Retinal pigment epithelial cell (primary cell): Measurements from ENCODE around the gene RETREG2.
A peak's percentile ranks its signal among the peaks of the same experiment; 100 is the strongest.

Experiments
- DNase-seq: peaks from one replicate; pipeline ENCODE4 v3.0.0-alpha.2; 2010; ENCODE audit warnings: low read depth
- H3K4me3 ChIP-seq: 2 replicates; pipeline ENCODE4 v1.5.1; 2011; ENCODE audit warnings: mild to moderate bottlenecking, low read length, control low read depth, moderate library complexity
- TF ChIP-seq, protein P1 (sequence below): conservative IDR thresholded peaks from 2 replicates; pipeline ENCODE4 v1.5.1; 2011; ENCODE audit warnings: low read depth, low read length, control low read depth, inconsistent platforms

The RETREG2 gene

DNA sequence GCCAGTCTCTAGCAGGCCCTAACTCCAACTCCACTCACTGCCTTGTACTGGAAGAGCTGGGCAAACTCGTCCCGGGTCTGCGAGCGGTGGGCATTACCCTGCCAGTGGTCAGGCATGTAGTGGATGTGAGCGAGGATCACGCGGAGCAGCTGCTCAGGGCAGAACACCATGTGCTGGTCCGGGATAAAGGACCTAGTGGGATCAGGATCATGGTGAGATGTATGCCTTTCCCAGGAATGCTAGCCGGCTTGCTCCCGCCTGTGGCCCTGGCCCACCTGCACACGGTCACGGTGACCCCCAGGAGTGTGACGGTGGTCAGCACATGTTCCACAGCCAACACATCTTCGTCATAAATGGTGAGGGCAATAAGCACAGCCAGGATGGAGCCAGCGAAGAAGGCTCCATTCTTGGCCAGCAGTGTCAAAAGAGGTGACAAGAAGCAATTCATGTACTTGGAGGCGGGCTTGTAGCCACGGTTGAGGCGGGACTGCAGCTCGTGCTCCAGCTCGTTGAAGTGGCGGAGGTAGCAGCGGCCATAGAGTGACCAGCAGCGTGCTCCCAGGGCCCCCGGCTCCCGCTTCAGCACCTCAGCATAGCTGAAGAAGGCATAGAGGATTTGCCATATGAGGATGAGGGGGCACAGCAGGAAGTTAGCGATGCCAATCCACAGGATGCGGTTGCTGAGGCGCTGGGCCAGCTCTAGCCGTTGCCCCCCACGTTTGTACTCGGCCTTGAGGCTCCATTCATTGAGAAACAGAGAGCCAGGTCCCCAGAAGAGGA is 45.9 kb downstream of the RETREG2 start:
- DNase-seq = no peak
- H3K4me3 ChIP-seq = no peak overlapping the region

DNA sequence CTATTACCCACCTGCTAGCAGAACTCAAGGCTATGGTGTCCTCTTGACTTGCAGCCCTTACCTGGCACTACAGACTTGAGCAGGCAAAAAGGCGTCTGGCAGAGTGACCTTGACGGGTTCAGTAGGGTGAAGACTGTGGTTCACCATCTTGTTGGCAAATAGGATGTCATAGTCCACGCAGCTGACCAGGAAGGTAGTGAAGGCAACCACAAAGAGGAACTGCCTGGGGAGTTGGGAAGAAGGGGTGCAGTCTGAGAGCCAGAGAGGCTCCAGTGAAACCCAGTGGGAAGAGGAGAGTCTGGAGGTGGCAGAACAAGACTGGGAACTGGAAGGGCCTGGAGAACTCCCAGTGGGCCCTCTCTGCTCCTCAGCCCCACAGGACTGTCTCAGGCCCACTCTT is 47.3 kb downstream of the RETREG2 start:
- DNase-seq = no peak
- TF ChIP-seq, protein P1, sequence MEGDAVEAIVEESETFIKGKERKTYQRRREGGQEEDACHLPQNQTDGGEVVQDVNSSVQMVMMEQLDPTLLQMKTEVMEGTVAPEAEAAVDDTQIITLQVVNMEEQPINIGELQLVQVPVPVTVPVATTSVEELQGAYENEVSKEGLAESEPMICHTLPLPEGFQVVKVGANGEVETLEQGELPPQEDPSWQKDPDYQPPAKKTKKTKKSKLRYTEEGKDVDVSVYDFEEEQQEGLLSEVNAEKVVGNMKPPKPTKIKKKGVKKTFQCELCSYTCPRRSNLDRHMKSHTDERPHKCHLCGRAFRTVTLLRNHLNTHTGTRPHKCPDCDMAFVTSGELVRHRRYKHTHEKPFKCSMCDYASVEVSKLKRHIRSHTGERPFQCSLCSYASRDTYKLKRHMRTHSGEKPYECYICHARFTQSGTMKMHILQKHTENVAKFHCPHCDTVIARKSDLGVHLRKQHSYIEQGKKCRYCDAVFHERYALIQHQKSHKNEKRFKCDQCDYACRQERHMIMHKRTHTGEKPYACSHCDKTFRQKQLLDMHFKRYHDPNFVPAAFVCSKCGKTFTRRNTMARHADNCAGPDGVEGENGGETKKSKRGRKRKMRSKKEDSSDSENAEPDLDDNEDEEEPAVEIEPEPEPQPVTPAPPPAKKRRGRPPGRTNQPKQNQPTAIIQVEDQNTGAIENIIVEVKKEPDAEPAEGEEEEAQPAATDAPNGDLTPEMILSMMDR = no peak
- no peak overlapping the region for H3K4me3 ChIP-seq

More for the DNA sequence above, 45.9 kb downstream of the RETREG2 start:
- TF ChIP-seq, protein P1 = no peak

DNA sequence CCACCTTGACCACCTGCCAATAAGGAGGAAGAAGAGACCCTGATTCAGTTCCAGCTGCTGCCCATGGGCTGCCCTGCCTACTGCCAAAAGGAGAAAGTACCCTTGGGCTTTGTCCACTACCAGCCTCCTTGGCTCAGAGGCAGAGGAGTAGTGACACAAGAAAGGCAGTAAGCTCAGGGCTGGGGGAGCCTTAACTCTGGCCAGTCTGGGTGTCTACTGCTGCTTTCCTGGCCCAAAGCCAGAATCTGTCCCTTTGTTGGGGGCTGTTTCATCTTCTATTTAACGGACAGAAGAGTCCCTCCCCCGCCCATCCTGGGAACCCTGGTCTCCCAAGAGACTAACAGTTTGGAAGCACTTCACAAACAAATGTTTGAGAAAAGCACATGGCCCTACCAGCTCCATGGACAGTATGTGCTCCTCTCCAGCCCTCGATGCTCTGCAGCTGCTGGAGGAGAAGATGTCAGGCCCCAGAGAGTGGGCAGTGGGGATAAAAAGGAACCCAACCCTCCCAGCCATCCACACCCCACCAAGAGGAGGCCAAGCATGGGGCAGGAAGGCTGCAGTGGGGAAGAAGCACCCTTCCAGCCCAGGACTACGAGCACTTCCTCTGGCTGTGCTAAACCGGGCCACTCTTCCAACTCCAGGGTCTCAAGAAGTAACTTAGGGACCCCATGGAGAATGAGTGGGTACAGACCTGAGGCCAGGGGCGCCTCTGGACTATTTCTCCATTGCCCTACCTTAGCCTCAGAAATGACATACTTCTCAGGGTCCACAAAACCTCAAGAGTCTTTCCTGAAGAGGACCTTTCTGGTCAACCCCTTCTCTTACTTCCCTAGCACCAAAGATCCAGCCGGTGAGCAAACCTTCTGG is 50.2 kb downstream of the RETREG2 start:
- no peak for DNase-seq
- peak overlapping the region; percentile 87 for H3K4me3 ChIP-seq
- TF ChIP-seq, protein P1 = no peak

DNA sequence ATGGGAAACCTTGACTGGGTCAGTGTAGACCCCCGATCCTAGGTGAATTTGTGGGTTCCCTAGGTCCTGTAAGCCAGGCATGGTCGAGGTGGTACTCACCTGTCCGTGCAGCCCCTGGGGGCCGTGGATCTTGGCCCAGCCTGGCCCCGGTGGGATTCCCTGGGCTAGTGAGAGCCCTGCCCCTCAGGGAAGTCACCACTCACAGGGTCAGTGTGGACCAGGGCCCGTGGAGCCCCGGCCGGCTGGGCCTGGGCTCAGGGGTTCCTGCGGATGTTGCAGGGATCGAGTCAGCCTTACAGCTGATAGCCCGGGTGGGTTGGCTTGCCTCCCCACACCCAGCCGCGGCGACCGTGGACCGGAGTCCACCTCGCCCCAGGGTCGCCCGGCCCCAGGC is 50.8 kb downstream of the RETREG2 start:
- H3K4me3 ChIP-seq = peak overlapping the region; percentile 87
- TF ChIP-seq, protein P1 = no peak
- no peak for DNase-seq

DNA sequence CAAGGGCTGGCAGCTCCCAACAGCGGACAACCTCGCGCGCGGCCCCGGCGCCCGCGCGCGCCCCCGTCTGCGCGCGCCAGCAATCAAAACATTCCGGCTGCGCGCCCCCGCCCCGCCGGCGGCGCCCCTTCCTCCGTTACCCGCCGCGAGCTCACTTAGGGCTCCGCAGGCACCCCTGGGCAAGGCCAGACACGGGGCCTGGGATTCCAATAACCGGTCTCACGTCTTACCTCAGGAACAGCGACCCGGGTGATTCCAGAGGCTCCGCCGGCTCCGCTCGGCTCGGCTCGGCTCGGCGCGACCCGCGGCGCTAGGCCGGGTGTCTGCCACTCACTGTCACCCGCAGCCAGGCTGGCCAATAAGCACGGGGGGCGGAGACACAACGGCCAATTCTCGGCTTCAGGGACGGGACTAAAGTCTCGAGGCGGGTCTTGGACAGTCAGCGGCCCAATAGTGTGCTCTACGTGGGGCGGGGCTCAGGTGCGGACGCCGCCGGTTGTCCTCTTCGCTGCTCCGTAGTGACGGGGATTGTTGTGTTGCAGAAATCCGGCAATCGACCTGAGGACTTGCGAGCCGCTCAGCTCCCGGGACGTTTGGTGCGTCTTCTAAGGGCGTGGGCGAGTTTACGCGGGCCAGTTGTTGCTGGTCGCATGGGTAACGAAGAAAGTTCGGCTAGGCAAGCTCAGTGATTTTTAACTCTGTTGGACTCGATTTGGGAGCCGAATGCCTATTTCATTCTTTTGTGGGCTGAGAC is 51.4 kb downstream of the RETREG2 start, which contains the start of the genes ANKZF1 and ATG9A:
ANKZF1 (plus strand) TSS at position 502 of the 754 bp plus-strand sequence. CDS start 452 bp downstream, outside the sequence.
ATG9A (minus strand) TSS at position 332 of the 754 bp plus-strand sequence. CDS start 1,612 bp downstream, outside the sequence.
- TF ChIP-seq, protein P1 = no peak
- H3K4me3 ChIP-seq = peak within 1 kb of the TSS; percentile 87
- DNase-seq = peak; percentile 97

DNA sequence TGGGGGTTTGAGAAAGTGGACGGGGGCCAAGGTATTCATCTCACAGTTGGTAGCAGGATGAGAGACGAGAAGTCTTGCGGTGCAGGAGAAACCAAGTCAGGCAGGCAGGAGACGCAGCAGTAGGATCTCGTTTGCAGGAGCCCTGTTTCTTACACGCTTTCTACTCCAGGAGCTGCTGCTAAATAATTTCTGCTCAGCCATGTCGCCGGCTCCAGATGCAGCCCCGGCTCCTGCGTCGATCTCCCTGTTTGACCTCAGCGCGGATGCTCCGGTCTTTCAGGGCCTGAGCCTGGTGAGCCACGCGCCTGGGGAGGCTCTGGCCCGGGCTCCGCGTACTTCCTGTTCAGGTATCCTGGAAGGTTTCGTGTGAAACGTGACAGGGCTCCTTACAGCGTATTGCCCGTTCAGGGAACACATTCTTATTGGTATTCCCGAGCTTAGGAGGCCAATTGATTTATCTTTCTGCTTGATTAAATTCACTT is 52.0 kb downstream of the RETREG2 start:
- TF ChIP-seq, protein P1 = no peak
- no peak for DNase-seq
- H3K4me3 ChIP-seq = peak overlapping the region; percentile 87
